ENCODE measurements around the gene CBARP.

- TF ChIP-seq EZH2 (IDR thresholded peaks at IDR 0.05; ENCODE audit: borderline replicate concordance, insufficient read depth, low read length, poor library complexity, severe bottlenecking), result no peak
- TF ChIP-seq CTCF (IDR thresholded peaks at IDR 0.05; ENCODE audit: poor library complexity, severe bottlenecking), result no peak
- no peak for TF ChIP-seq RAD21 (conservative IDR thresholded peaks at IDR 0.05)
- TF ChIP-seq EP300 (conservative IDR thresholded peaks at IDR 0.05; ENCODE audit: poor library complexity, severe bottlenecking), result no peak
- TF ChIP-seq TAF1 (IDR thresholded peaks at IDR 0.05; ENCODE audit: low read depth), result no peak
These were observed 20.4 kb downstream of the CBARP start for GRCh38 chr19:1217366-1217765.
